ENCODE data around the gene FGF11.
A peak's percentile ranks its signal among the peaks of the same experiment; 100 is the strongest.
"Not testable (repeated sequence)": the region's sequence is repeated elsewhere in the genome, so short reads cannot be mapped to it uniquely, and the experiment has no call there.

FGF11 gene

GRCh38 chr17:7474767-7475166 lies 35.5 kb downstream of the FGF11 start:
- not testable (repeated sequence) for H3K36me3 ChIP-seq (ENCODE audit: control insufficient read depth, insufficient read depth, low read length); H3K9ac ChIP-seq (ENCODE audit: low read length); H3K27me3 ChIP-seq (ENCODE audit: control insufficient read depth, insufficient read depth, low read length); H3K4me3 ChIP-seq (ENCODE audit: low read length)
- Histone ChIP-seq H3K4me1 (ENCODE audit: control insufficient read depth, insufficient read depth, low read length) (peaks cover 16% of the 10 kb centered on the region), H3K27ac (ENCODE audit: low read depth, low read length) (peak overlapping the region; percentile 99)

- H3K9ac ChIP-seq (ENCODE audit: low read length): no peak overlapping the region
- no peaks in the 10 kb centered on the region for H3K27me3 ChIP-seq (ENCODE audit: control insufficient read depth, insufficient read depth, low read length)
- peaks cover 21% of the 10 kb centered on the region for H3K4me1 ChIP-seq (ENCODE audit: control insufficient read depth, insufficient read depth, low read length)
- H3K4me3 ChIP-seq (ENCODE audit: low read length): no peak overlapping the region
- peak overlapping the region; percentile 99 for H3K27ac ChIP-seq (ENCODE audit: low read depth, low read length)
- no peaks in the 10 kb centered on the region for H3K36me3 ChIP-seq (ENCODE audit: control insufficient read depth, insufficient read depth, low read length)
These were observed 36.6 kb downstream of the FGF11 start for GRCh38 chr17:7475764-7476422.

GRCh38 chr17:7476494-7476893 lies 37.2 kb downstream of the FGF11 start:
- peaks cover 21% of the 10 kb centered on the region for H3K4me1 ChIP-seq (ENCODE audit: control insufficient read depth, insufficient read depth, low read length)
- no peak overlapping the region for H3K9ac ChIP-seq (ENCODE audit: low read length)
- H3K27me3 ChIP-seq (ENCODE audit: control insufficient read depth, insufficient read depth, low read length): no peaks in the 10 kb centered on the region
- H3K36me3 ChIP-seq (ENCODE audit: control insufficient read depth, insufficient read depth, low read length): no peaks in the 10 kb centered on the region
- peak overlapping the region; percentile 99 for H3K27ac ChIP-seq (ENCODE audit: low read depth, low read length)
- H3K4me3 ChIP-seq (ENCODE audit: low read length): peak overlapping the region; percentile 35

GRCh38 chr17:7476951-7477350 lies 37.6 kb downstream of the FGF11 start:
- Histone ChIP-seq H3K9ac (ENCODE audit: low read length) (no peak overlapping the region), H3K4me1 (ENCODE audit: control insufficient read depth, insufficient read depth, low read length) (peaks cover 21% of the 10 kb centered on the region), H3K4me3 (ENCODE audit: low read length) (peak overlapping the region; percentile 88), H3K36me3 (ENCODE audit: control insufficient read depth, insufficient read depth, low read length) (no peaks in the 10 kb centered on the region), H3K27me3 (ENCODE audit: control insufficient read depth, insufficient read depth, low read length) (no peaks in the 10 kb centered on the region), H3K27ac (ENCODE audit: low read depth, low read length) (peak overlapping the region; percentile 99)

- peaks cover 21% of the 10 kb centered on the region for H3K4me1 ChIP-seq (ENCODE audit: control insufficient read depth, insufficient read depth, low read length)
- peak overlapping the region; percentile 16 for H3K9ac ChIP-seq (ENCODE audit: low read length)
- peak overlapping the region; percentile 88 for H3K4me3 ChIP-seq (ENCODE audit: low read length)
- H3K27ac ChIP-seq (ENCODE audit: low read depth, low read length): peak overlapping the region; percentile 99
- no peaks in the 10 kb centered on the region for H3K27me3 ChIP-seq (ENCODE audit: control insufficient read depth, insufficient read depth, low read length)
- H3K36me3 ChIP-seq (ENCODE audit: control insufficient read depth, insufficient read depth, low read length): no peaks in the 10 kb centered on the region
These were observed 38.3 kb downstream of the FGF11 start for GRCh38 chr17:7477392-7478275.

GRCh38 chr17:7478276-7479212 lies 39.2 kb downstream of the FGF11 start:
- Histone ChIP-seq H3K9ac (ENCODE audit: low read length) (peak overlapping the region; percentile 85), H3K4me1 (ENCODE audit: control insufficient read depth, insufficient read depth, low read length) (peaks cover 25% of the 10 kb centered on the region)

GRCh38 chr17:7479213-7480088 lies 40.1 kb downstream of the FGF11 start, which contains the start of gene ZBTB4:
Gene ZBTB4, minus strand, starts transcription at chr17:7479631. Its CDS starts 12,830 bp downstream, at chr17:7466801.
- Histone ChIP-seq H3K4me1 (ENCODE audit: control insufficient read depth, insufficient read depth, low read length) (peaks cover 25% of the 10 kb centered on the region), H3K36me3 (ENCODE audit: control insufficient read depth, insufficient read depth, low read length) (no peaks in the 10 kb centered on the region), H3K9ac (ENCODE audit: low read length) (peak within 1 kb of the TSS; percentile 99), H3K27me3 (ENCODE audit: control insufficient read depth, insufficient read depth, low read length) (no peaks in the 10 kb centered on the region), H3K4me3 (ENCODE audit: low read length) (peak within 1 kb of the TSS; percentile 88), H3K27ac (ENCODE audit: low read depth, low read length) (peak within 1 kb of the TSS; percentile 99)

More at GRCh38 chr17:7478276-7479212, 39.2 kb downstream of the FGF11 start:
- H3K27ac ChIP-seq (ENCODE audit: low read depth, low read length): peak overlapping the region; percentile 99
- H3K36me3 ChIP-seq (ENCODE audit: control insufficient read depth, insufficient read depth, low read length): no peaks in the 10 kb centered on the region
- peak overlapping the region; percentile 88 for H3K4me3 ChIP-seq (ENCODE audit: low read length)
- H3K27me3 ChIP-seq (ENCODE audit: control insufficient read depth, insufficient read depth, low read length): no peaks in the 10 kb centered on the region

GRCh38 chr17:7480089-7480384 lies 40.7 kb downstream of the FGF11 start:
- Histone ChIP-seq H3K4me3 (ENCODE audit: low read length) (peak overlapping the region; percentile 79), H3K27me3 (ENCODE audit: control insufficient read depth, insufficient read depth, low read length) (no peaks in the 10 kb centered on the region), H3K36me3 (ENCODE audit: control insufficient read depth, insufficient read depth, low read length) (no peaks in the 10 kb centered on the region), H3K9ac (ENCODE audit: low read length) (peak overlapping the region; percentile 99), H3K4me1 (ENCODE audit: control insufficient read depth, insufficient read depth, low read length) (peaks cover 25% of the 10 kb centered on the region), H3K27ac (ENCODE audit: low read depth, low read length) (peak overlapping the region; percentile 97)

- Histone ChIP-seq H3K27ac (ENCODE audit: low read depth, low read length) (peak within 1 kb of the TSS; percentile 97), H3K4me1 (ENCODE audit: control insufficient read depth, insufficient read depth, low read length) (peaks cover 29% of the 10 kb centered on the region)
- not testable (repeated sequence) for H3K27me3 ChIP-seq (ENCODE audit: control insufficient read depth, insufficient read depth, low read length); H3K36me3 ChIP-seq (ENCODE audit: control insufficient read depth, insufficient read depth, low read length); H3K4me3 ChIP-seq (ENCODE audit: low read length); H3K9ac ChIP-seq (ENCODE audit: low read length)
These were observed 42.0 kb downstream of the FGF11 start, which contains the start of gene SLC35G6 for GRCh38 chr17:7481275-7481674. Gene SLC35G6, plus strand, starts transcription at chr17:7481446. Its CDS starts 71 bp downstream, at chr17:7481517.

GRCh38 chr17:7481842-7482741 lies 42.8 kb downstream of the FGF11 start:
- Histone ChIP-seq H3K27ac (ENCODE audit: low read depth, low read length) (peak overlapping the region; percentile 100), H3K4me1 (ENCODE audit: control insufficient read depth, insufficient read depth, low read length) (peaks cover 24% of the 10 kb centered on the region)
- not testable (repeated sequence) for H3K4me3 ChIP-seq (ENCODE audit: low read length); H3K27me3 ChIP-seq (ENCODE audit: control insufficient read depth, insufficient read depth, low read length); H3K36me3 ChIP-seq (ENCODE audit: control insufficient read depth, insufficient read depth, low read length); H3K9ac ChIP-seq (ENCODE audit: low read length)

GRCh38 chr17:7482742-7483088 lies 43.4 kb downstream of the FGF11 start:
- H3K9ac ChIP-seq (ENCODE audit: low read length); H3K27me3 ChIP-seq (ENCODE audit: control insufficient read depth, insufficient read depth, low read length); H3K36me3 ChIP-seq (ENCODE audit: control insufficient read depth, insufficient read depth, low read length): not testable (repeated sequence)
- Histone ChIP-seq H3K4me1 (ENCODE audit: control insufficient read depth, insufficient read depth, low read length) (peaks cover 23% of the 10 kb centered on the region), H3K4me3 (ENCODE audit: low read length) (peak overlapping the region; percentile 90), H3K27ac (ENCODE audit: low read depth, low read length) (peak overlapping the region; percentile 100)
